HL-60 (cell line): Measurements from ENCODE around the gene RHOH.

ENCODE experiments used
- GABPA ChIP-seq: IDR thresholded peaks from 2 replicates; pipeline ENCODE4 v1.6.1; 2012; ENCODE audit warnings: low read depth
- POLR2AphosphoS5 ChIP-seq: IDR thresholded peaks from 2 replicates; pipeline ENCODE4 v1.6.1; 2012; ENCODE audit warnings: low read depth
- SPI1 ChIP-seq: IDR thresholded peaks from 2 replicates; pipeline ENCODE4 v1.6.1; 2012; ENCODE audit warnings: low read depth, mild to moderate bottlenecking, borderline replicate concordance
- TF ChIP-seq, protein P1 (sequence below): IDR thresholded peaks from one replicate; pipeline ENCODE4 v1.5.1; 2011; ENCODE audit warnings: low read length, control low read depth, inconsistent platforms; ENCODE audit not compliant: insufficient read depth

DNA sequence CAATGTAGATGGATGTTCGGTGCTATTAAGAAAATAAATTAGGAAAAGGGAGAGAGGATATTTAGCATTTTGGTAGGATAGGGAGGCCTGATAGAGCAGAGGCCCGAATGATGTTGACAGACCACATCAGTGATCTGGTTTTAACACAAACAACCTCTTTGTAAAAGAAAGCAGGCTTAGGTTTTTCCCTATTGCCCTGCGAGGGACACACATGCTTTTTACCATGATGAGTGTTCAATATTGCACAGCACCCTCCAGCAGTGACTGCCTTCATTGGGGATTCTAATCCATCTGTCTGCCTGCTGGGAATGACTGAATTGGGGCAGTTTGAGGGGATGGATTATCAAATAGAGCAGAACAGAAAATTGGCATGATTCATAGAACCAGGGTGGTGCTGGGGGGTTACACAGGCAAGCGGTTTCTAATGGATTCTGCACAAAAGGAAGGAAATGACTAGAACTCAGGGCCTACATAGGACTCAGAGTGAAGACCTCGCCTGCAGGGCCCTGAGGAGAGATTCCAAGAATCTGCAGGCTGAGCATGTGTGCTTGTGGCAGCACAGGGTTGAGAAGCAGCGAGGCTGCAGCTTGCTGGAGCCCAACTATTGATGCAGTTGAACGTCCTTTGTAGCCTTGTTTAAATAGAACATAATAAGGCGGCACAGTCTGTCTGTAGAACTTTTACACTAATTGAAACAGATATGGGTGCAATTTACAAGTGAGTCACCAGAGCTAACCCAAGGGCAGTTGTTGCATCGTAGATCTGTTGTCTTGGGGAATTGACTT lies 58.0 kb downstream of the RHOH start:
- TF ChIP-seq GABPA, result no peak
- TF ChIP-seq, protein P1, sequence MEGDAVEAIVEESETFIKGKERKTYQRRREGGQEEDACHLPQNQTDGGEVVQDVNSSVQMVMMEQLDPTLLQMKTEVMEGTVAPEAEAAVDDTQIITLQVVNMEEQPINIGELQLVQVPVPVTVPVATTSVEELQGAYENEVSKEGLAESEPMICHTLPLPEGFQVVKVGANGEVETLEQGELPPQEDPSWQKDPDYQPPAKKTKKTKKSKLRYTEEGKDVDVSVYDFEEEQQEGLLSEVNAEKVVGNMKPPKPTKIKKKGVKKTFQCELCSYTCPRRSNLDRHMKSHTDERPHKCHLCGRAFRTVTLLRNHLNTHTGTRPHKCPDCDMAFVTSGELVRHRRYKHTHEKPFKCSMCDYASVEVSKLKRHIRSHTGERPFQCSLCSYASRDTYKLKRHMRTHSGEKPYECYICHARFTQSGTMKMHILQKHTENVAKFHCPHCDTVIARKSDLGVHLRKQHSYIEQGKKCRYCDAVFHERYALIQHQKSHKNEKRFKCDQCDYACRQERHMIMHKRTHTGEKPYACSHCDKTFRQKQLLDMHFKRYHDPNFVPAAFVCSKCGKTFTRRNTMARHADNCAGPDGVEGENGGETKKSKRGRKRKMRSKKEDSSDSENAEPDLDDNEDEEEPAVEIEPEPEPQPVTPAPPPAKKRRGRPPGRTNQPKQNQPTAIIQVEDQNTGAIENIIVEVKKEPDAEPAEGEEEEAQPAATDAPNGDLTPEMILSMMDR, result no peak
- no peak for TF ChIP-seq SPI1
- TF ChIP-seq POLR2AphosphoS5, result no peak
